Large intestine (tissue), 3 donors: ENCODE measurements around the gene MBNL2. TPM values are rescaled to one million over a fixed set of nuclear protein-coding genes. Genes with fewer than 3 reads are reported as not detected.

Source experiments
- DNase-seq, 2 donors: peaks; one replicate each; pipeline versions ENCODE4 v3.0.0 to v3.0.0-alpha.2; 2013
- H3K27ac ChIP-seq: one replicate; pipeline ENCODE4 v1.5.1; 2013; ENCODE audit warnings: low read length
- H3K27me3 ChIP-seq: 2 replicates; pipeline ENCODE4 v1.6.1; 2013; ENCODE audit warnings: low read length; ENCODE audit not compliant: control insufficient read depth, insufficient read depth
- H3K36me3 ChIP-seq: 2 replicates; pipeline ENCODE4 v1.6.1; 2013; ENCODE audit warnings: low read length; ENCODE audit not compliant: control insufficient read depth, insufficient read depth
- H3K4me1 ChIP-seq: one replicate; pipeline ENCODE4 v1.6.1; 2013; ENCODE audit warnings: low read length; ENCODE audit not compliant: control insufficient read depth, insufficient read depth
- H3K4me3 ChIP-seq: one replicate; pipeline ENCODE4 v1.5.1; 2013; ENCODE audit warnings: low read length
- H3K9me3 ChIP-seq: one replicate; pipeline ENCODE4 v1.6.1; 2013; ENCODE audit warnings: mild to moderate bottlenecking, low read depth, low read length, moderate library complexity; ENCODE audit not compliant: control insufficient read depth
- WGBS: methylation state at CpG from one replicate; pipeline ENCODE4 v1.1.5; 2013; ENCODE audit warnings: low lambda C conversion rate; ENCODE audit not compliant: insufficient coverage; 5-methylcytosine and 5-hydroxymethylcytosine counted together
- polyA plus RNA-seq: library from polyadenylated mRNA; unstranded; fragments of 120-200 nt; gene quantifications from one replicate; pipeline ENCODE4 v1.2.1, GENCODE V29; 2013

The MBNL2 gene
- polyA plus RNA-seq, 1 donor: 38.6 TPM

DNA sequence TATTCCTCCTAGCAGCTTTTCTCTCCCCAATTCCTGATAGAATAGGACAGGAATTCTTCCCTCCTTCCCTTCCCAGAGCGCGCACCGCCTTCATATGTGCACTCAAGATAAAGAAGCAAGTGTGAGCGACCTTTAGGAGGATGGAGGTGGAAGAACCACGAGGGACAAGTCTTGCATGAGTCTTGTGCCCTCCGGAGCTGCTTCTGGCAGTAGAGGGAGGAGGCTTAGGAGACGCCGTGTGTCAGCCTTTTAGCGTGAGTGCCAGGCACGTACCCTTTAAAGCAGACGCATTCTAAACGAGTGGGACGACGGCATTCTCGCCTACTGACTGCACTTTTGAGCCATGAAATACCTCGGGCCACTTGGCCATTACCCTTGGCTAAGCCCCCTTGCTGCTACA lies 116.4 kb downstream of the MBNL2 start:
- H3K36me3 ChIP-seq: peaks cover 19% of the 10 kb centered on the region
- no CpG with 5 or more reads among the region's 16 CpGs for WGBS
- H3K4me3 ChIP-seq: no peak overlapping the region
- peaks cover 15% of the 10 kb centered on the region for H3K4me1 ChIP-seq
- H3K9me3 ChIP-seq: no peaks in the 10 kb centered on the region
- no peaks in the 10 kb centered on the region for H3K27me3 ChIP-seq
- no peak for DNase-seq
- H3K27ac ChIP-seq: no peak overlapping the region

DNA sequence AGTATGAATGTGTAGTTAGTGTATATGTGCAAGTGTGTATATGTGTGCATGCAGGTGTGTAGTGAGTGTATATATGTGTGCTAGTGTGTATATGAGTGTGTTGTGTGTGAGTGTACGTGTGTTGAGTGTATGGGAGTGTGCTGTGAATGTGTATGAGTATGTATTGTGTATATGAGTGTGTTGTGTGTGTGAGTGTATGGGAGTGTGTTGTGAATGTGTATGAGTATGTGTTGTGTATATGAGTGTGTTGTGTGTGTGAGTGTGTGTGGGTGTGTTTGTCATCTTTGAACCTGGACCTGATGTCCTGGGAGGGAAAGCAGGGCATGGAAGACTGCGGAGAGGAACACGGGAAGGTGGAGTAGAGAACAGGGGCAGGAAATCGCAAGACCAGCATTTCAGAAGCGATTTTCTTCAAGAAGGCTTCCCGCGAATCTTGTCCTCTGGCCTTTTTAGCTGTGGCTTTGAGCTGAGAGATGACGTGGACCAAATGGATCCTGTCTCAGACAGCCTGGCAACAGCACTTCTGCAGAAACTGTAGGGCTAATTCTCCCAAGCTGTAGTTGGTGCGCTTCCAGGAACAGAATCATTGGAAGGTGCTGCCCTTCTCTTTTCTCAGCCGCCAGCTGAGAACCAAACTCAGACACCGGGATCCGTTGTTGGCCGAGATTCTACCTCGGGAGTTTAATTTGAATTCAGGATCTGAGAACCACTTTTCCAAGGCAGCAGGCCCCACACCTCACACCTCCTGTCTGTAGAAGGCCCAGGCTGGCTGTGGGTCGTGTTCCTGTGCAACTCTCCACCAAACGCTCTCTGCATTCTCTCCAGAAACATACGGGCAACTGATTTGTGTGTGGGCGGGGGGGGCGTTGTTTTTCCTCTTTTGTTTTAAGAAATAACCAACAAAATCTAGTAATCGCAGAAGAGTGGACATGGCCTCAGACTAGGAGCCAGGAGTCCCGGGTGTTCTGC lies 117.2 kb downstream of the MBNL2 start:
- no peaks in the 10 kb centered on the region for H3K27me3 ChIP-seq
- WGBS: 90% methylated on average over 5 of the region's 21 CpGs
- H3K36me3 ChIP-seq: peaks cover 19% of the 10 kb centered on the region
- peaks cover 15% of the 10 kb centered on the region for H3K4me1 ChIP-seq
- DNase-seq: peak in 1 of 2 donors; percentile 42
- no peaks in the 10 kb centered on the region for H3K9me3 ChIP-seq
- no peak overlapping the region for H3K4me3 ChIP-seq
- peak overlapping the region; percentile 70 for H3K27ac ChIP-seq

DNA sequence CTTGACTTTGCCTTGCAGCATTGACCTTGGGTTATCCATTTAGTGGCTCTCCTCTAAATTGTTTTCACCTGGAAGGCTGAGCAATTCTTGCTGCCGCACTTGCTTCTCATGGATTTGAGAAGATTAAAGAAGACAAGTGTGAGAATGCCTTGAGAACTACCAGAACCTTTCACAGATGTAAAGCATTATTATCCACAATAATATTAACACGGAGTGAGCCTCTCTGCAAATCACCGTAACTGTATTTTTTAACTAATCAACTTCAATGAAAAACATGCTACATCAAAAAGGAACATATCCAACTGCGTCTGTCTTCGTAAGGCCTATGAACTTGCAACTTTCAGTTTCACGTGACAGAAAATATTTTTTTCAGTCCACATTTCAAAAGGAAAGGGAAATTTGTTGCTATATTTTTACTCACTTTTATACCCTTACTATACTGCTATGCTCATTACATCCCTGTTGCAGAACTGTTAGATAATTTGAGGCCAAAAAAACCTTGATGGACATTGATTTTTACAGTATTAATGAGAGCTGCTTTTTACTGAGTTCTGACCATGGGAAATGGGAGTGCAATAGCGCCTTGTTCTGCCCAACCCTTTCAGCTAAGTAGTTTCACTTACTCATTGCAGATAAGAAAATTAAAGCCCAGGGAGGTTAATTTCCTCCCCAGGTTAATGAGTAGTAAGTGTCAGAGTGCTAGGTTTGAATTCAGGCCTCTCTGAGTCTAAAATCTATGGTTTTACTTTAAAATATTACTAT lies 118.0 kb downstream of the MBNL2 start:
- WGBS: 27% methylated on average over 2 of the region's 7 CpGs
- H3K4me1 ChIP-seq: peaks cover 15% of the 10 kb centered on the region
- H3K36me3 ChIP-seq: peaks cover 17% of the 10 kb centered on the region
- peak; percentile 36 to 85 for DNase-seq
- H3K27me3 ChIP-seq: no peaks in the 10 kb centered on the region
- no peaks in the 10 kb centered on the region for H3K9me3 ChIP-seq
- no peak overlapping the region for H3K4me3 ChIP-seq
- peak overlapping the region; percentile 70 for H3K27ac ChIP-seq

DNA sequence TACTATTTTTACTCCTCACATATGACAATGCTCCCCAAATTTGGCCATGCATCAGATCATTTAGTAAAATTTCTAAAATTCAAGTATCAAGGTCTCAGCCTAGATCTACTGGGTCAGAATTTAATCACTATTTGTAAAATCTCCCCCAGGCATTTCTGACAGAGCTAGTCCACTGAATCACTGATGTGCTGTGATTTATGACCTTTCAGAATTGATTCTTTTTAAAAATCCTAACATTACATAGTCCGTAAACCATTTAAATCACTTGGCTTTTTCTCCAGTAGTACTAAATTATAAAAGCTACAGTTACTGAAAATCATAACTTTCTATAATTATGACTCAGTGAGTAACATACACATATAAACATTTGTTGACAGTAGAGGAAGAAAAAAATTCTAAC lies 119.0 kb downstream of the MBNL2 start:
- Histone ChIP-seq H3K4me3 (no peak overlapping the region), H3K4me1 (peaks cover 15% of the 10 kb centered on the region), H3K9me3 (no peaks in the 10 kb centered on the region), H3K36me3 (peaks cover 17% of the 10 kb centered on the region), H3K27ac (no peak overlapping the region), H3K27me3 (no peaks in the 10 kb centered on the region)
- 80% methylated on average over 1 of the region's 1 CpG for WGBS
- no peak for DNase-seq

DNA sequence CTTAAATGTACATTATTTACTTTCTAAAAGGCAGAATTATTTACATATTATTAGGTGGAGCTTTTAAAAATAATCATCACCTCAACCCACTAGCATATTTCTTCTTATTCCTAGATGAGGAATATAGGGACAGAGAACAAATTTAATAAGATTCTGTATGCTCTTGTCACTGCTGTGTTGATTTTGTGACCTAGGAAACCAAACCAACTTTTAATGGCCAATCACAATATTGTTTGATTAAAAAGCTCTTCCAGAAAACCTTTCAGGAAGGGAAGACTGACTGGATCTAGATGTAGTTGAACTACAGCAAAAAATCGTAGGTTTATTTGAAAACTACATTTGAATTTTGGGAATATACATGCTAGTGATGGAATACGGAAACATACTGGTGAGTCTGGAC lies 120.0 kb downstream of the MBNL2 start:
- no peak for DNase-seq
- peaks cover 15% of the 10 kb centered on the region for H3K4me1 ChIP-seq
- no peak overlapping the region for H3K4me3 ChIP-seq
- H3K9me3 ChIP-seq: peaks cover 3% of the 10 kb centered on the region
- WGBS: 87% methylated on average over 2 of the region's 2 CpGs
- H3K36me3 ChIP-seq: peaks cover 19% of the 10 kb centered on the region
- H3K27ac ChIP-seq: no peak overlapping the region
- no peaks in the 10 kb centered on the region for H3K27me3 ChIP-seq

DNA sequence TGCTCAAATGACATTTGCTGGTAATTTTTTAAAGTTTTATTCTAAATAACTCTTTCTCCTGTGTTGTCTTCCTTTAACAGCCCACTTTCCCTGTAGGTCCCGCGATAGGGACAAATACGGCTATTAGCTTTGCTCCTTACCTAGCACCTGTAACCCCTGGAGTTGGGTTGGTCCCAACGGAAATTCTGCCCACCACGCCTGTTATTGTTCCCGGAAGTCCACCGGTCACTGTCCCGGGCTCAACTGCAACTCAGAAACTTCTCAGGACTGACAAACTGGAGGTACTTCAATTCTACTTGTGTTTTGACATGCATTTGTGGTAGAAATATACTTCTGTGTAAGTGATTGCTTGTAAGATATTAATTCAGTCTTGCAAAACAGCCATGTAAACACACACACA lies 120.8 kb downstream of the MBNL2 start:
- peaks cover 15% of the 10 kb centered on the region for H3K4me1 ChIP-seq

DNA sequence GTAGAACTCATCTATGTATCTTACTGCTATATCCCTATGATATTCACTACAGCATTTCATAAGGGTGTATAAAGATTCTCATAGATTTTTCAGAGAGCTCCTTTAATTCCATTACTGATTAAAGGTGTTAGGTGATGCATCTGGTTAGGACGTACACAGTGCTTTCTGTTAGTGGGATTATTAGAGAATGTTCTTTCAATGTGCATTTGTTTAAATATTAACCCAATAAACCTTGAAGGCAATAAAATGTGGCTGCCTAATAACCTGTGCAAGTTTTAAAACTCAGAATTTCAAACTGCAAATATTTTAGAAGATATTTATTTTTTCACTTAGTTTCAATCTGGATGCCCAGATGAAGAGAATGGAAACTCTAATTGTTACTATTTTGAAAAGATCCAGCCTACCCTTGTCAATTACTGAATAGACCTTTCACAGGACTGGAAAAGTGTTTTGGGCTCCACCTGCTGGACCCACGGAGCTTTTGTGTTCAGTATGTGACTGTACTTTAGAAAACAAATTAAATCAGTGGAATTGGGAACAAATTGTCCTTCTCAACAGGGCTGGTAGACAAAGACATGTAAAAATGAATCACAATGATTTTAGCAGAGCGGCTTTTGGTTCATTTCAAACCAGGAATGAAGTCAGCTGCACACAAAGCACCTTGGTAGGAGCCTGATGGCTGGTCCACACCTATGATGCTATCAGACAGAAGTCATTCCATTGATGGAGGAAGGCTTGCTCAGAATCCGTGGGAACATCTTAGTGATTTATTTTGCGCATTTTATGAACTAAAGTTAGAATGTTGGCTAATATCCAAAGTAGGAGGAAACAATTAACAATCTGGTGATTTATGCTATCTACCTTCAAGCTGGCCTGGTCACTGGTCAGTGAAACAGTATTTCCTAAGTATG lies 122.4 kb downstream of the MBNL2 start:
- Histone ChIP-seq H3K27ac (peak overlapping the region; percentile 2), H3K9me3 (peaks cover 3% of the 10 kb centered on the region), H3K36me3 (peaks cover 30% of the 10 kb centered on the region), H3K27me3 (no peaks in the 10 kb centered on the region), H3K4me1 (peaks cover 12% of the 10 kb centered on the region), H3K4me3 (no peak overlapping the region)
- WGBS: no CpG with 5 or more reads among the region's 5 CpGs
- DNase-seq: peak; percentile 29 to 65

More for the DNA sequence above, 120.8 kb downstream of the MBNL2 start:
- DNase-seq: peak in 1 of 2 donors; percentile 31
- peaks cover 3% of the 10 kb centered on the region for H3K9me3 ChIP-seq
- WGBS: no CpG with 5 or more reads among the region's 8 CpGs
- H3K36me3 ChIP-seq: peaks cover 25% of the 10 kb centered on the region
- no peaks in the 10 kb centered on the region for H3K27me3 ChIP-seq
- no peak overlapping the region for H3K4me3 ChIP-seq
- H3K27ac ChIP-seq: no peak overlapping the region

DNA sequence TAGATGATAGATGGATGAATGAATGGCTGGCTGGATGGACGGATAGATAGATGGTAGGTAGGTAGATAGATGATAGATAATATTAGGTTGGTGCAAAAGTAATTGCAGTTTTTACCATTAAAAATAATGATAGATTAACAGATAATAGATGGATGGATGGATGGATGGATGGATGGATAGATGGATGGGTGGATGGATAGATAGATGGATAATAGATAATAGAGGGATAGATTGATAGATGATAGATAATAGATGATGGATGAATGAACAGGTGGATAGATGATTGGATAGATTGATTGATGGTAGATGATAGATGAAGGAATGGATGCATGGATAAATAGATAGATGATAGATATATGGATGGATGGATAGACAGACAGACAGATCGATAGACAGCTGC lies 124.0 kb downstream of the MBNL2 start:
- peaks cover 3% of the 10 kb centered on the region for H3K9me3 ChIP-seq
- no peak overlapping the region for H3K27ac ChIP-seq
- no peaks in the 10 kb centered on the region for H3K4me1 ChIP-seq
- no peaks in the 10 kb centered on the region for H3K27me3 ChIP-seq
- 83% methylated on average over 2 of the region's 2 CpGs for WGBS
- no peak for DNase-seq
- H3K36me3 ChIP-seq: peaks cover 36% of the 10 kb centered on the region
- H3K4me3 ChIP-seq: no peak overlapping the region

DNA sequence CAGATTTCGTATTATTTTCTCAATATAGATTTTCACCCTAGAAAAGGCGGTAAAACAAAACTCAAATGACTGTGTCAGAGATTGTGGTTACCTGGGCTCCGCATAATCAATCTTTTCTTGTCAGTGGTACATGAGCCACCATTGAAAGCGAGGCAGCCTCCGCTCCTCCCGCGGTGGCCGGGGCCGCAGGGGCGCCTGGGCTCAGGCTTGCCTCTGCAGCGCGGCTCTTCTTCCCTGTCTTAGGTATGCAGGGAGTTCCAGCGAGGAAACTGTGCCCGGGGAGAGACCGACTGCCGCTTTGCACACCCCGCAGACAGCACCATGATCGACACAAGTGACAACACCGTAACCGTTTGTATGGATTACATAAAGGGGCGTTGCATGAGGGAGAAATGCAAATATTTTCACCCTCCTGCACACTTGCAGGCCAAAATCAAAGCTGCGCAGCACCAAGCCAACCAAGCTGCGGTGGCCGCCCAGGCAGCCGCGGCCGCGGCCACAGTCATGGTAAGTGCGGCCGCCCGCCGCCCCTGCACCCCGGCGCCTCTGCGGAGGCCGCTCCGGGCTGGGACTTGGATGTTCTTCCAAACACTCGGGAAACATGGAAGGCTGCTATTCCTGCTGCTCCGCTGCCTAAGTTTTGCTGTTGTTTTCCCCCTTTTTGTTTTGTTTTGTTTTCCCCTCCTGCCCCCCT lies 124.6 kb downstream of the MBNL2 start:
- 100% methylated on average over 2 of the region's 39 CpGs for WGBS
- H3K27ac ChIP-seq: no peak overlapping the region

More for the DNA sequence above, 124.6 kb downstream of the MBNL2 start:
- no peaks in the 10 kb centered on the region for H3K4me1 ChIP-seq
- peaks cover 3% of the 10 kb centered on the region for H3K9me3 ChIP-seq
- no peaks in the 10 kb centered on the region for H3K27me3 ChIP-seq
- no peak for DNase-seq
- no peak overlapping the region for H3K4me3 ChIP-seq
- H3K36me3 ChIP-seq: peaks cover 41% of the 10 kb centered on the region
